Astrocyte (in vitro differentiated cells and primary cell): Measurements from ENCODE around the gene TAF1B. TPM values are rescaled to one million over a fixed set of nuclear protein-coding genes. Genes with fewer than 3 reads are reported as not detected.

Experiments
- DNase-seq: peaks from one replicate; pipeline ENCODE4 v3.0.0-alpha.2; 2010; ENCODE audit warnings: low read depth
- FAIRE-seq: peaks from 2 replicates; lab custom pipeline; 2011; peaks lifted over from hg19 to GRCh38; lab: Jason Lieb, UNC
- H2AFZ ChIP-seq: 2 replicates; pipeline ENCODE4 v1.6.0; 2012; ENCODE audit warnings: low read depth, low read length, inconsistent platforms
- H3K27ac ChIP-seq: 2 replicates; pipeline ENCODE4 v1.5.1; 2011; ENCODE audit warnings: low read depth, low read length, inconsistent platforms
- H3K27me3 ChIP-seq: 2 replicates; pipeline ENCODE4 v1.6.0; 2011; ENCODE audit warnings: low read length, inconsistent platforms; ENCODE audit not compliant: insufficient read depth
- H3K36me3 ChIP-seq: 2 replicates; pipeline ENCODE4 v1.5.1; 2011; ENCODE audit warnings: low read length, inconsistent platforms; ENCODE audit not compliant: insufficient read depth
- H3K4me1 ChIP-seq: 2 replicates; pipeline ENCODE4 v1.5.1; 2011; ENCODE audit warnings: low read length, inconsistent platforms; ENCODE audit not compliant: insufficient read depth
- H3K4me2 ChIP-seq: 2 replicates; pipeline ENCODE4 v1.6.0; 2012; ENCODE audit warnings: low read length, inconsistent platforms
- H3K4me3 ChIP-seq: 2 replicates; pipeline ENCODE4 v1.5.1; 2011; ENCODE audit warnings: low read depth, mild to moderate bottlenecking, low read length, inconsistent platforms; ENCODE audit not compliant: insufficient read depth
- H3K79me2 ChIP-seq: 2 replicates; pipeline ENCODE4 v1.6.0; 2012; ENCODE audit warnings: mild to moderate bottlenecking, low read length, inconsistent platforms; ENCODE audit not compliant: insufficient read depth
- H3K9ac ChIP-seq: 2 replicates; pipeline ENCODE4 v1.6.0; 2012; ENCODE audit warnings: mild to moderate bottlenecking, low read length, inconsistent platforms
- H3K9me3 ChIP-seq: 2 replicates; pipeline ENCODE4 v1.5.1; 2012; ENCODE audit warnings: low read depth, mild to moderate bottlenecking, low read length, inconsistent platforms; ENCODE audit not compliant: insufficient read depth
- H4K20me1 ChIP-seq: 2 replicates; pipeline ENCODE4 v1.6.0; 2012; ENCODE audit warnings: low read length, inconsistent platforms; ENCODE audit not compliant: insufficient read depth
- H3K27ac Mint-ChIP-seq: one replicate; pipeline ENCODE4 v1.8.0; 2021; ENCODE audit warnings: mild to moderate bottlenecking, mixed read lengths; ENCODE audit not compliant: unreplicated experiment
- H3K27me3 Mint-ChIP-seq: one replicate; pipeline ENCODE4 v1.8.0; 2021; ENCODE audit warnings: low read depth, mixed read lengths; ENCODE audit not compliant: unreplicated experiment
- H3K36me3 Mint-ChIP-seq: one replicate; pipeline ENCODE4 v1.8.0; 2021; ENCODE audit warnings: low read depth, mixed read lengths; ENCODE audit not compliant: unreplicated experiment
- H3K4me1 Mint-ChIP-seq: one replicate; pipeline ENCODE4 v1.8.0; 2021; ENCODE audit warnings: low read depth, mixed read lengths; ENCODE audit not compliant: unreplicated experiment
- H3K4me3 Mint-ChIP-seq: one replicate; pipeline ENCODE4 v1.8.0; 2021; ENCODE audit warnings: mild to moderate bottlenecking, moderate library complexity, mixed read lengths; ENCODE audit not compliant: unreplicated experiment
- H3K9me3 Mint-ChIP-seq: one replicate; pipeline ENCODE4 v1.8.0; 2021; ENCODE audit warnings: mild to moderate bottlenecking, mixed read lengths; ENCODE audit not compliant: unreplicated experiment
- CTCF ChIP-seq: IDR thresholded peaks from 2 replicates; pipeline ENCODE4 v1.5.1; 2011; ENCODE audit warnings: low read depth, mild to moderate bottlenecking, inconsistent platforms, low read length, moderate library complexity; ENCODE audit not compliant: insufficient read depth
- EZH2 ChIP-seq: IDR thresholded peaks from 2 replicates; pipeline ENCODE4 v1.6.1; 2012; ENCODE audit warnings: mild to moderate bottlenecking, low read length, inconsistent platforms; ENCODE audit not compliant: insufficient read depth
- total RNA-seq: library from RNA; stranded (reverse); gene quantifications from 2 replicates; pipeline ENCODE4 v1.2.1, GENCODE V29; 2021

Gene TAF1B
- total RNA-seq, 1 donor from 2014 or later = 14.5 TPM

GRCh38 chr2:9799729-9800632 is 43.3 kb upstream of the TAF1B start:
- Mint-ChIP-seq H3K27ac (no peak overlapping the region), H3K27me3 (peaks cover 15% of the 10 kb centered on the region), H3K4me1 (peaks cover 15% of the 10 kb centered on the region), H3K36me3 (no peaks in the 10 kb centered on the region), H3K4me3 (no peak overlapping the region), H3K9me3 (peaks cover 1% of the 10 kb centered on the region)
- peak; percentile 87 for TF ChIP-seq CTCF
- no peak for TF ChIP-seq EZH2
- DNase-seq = peak; percentile 44
- H3K9ac ChIP-seq = no peak overlapping the region
- no peaks in the 10 kb centered on the region for H3K36me3 ChIP-seq
- peaks cover 33% of the 10 kb centered on the region for H3K4me1 ChIP-seq
- no peak overlapping the region for H2AFZ ChIP-seq
- FAIRE-seq = no peak
- peak overlapping the region; percentile 26 for H3K4me2 ChIP-seq
- no peaks in the 10 kb centered on the region for H3K27me3 ChIP-seq
- no peak overlapping the region for H3K4me3 ChIP-seq
- H3K27ac ChIP-seq = no peak overlapping the region
- H3K9me3 ChIP-seq = no peaks in the 10 kb centered on the region
- no peaks in the 10 kb centered on the region for H4K20me1 ChIP-seq
- H3K79me2 ChIP-seq = no peaks in the 10 kb centered on the region

GRCh38 chr2:9800639-9800974 is 42.7 kb upstream of the TAF1B start:
- Histone ChIP-seq H3K4me3 (no peak overlapping the region), H3K4me1 (peaks cover 33% of the 10 kb centered on the region), H2AFZ (peak overlapping the region; percentile 57), H3K27ac (peak overlapping the region; percentile 77), H3K36me3 (no peaks in the 10 kb centered on the region), H3K9me3 (no peaks in the 10 kb centered on the region), H3K9ac (peak overlapping the region; percentile 73), H4K20me1 (no peaks in the 10 kb centered on the region), H3K27me3 (no peaks in the 10 kb centered on the region), H3K4me2 (peak overlapping the region; percentile 74), H3K79me2 (no peaks in the 10 kb centered on the region)
- peaks cover 2% of the 10 kb centered on the region for H3K9me3 Mint-ChIP-seq
- DNase-seq = no peak
- no peak overlapping the region for H3K4me3 Mint-ChIP-seq
- peaks cover 15% of the 10 kb centered on the region for H3K27me3 Mint-ChIP-seq
- peak overlapping the region; percentile 58 for H3K27ac Mint-ChIP-seq
- no peak for FAIRE-seq
- TF ChIP-seq CTCF (no peak), EZH2 (no peak)
- no peaks in the 10 kb centered on the region for H3K36me3 Mint-ChIP-seq
- peaks cover 17% of the 10 kb centered on the region for H3K4me1 Mint-ChIP-seq
